NT2/D1 (cell line): ENCODE results near the gene PEX10.

Source experiments
- SUZ12 ChIP-seq: IDR thresholded peaks from 2 replicates; pipeline ENCODE4 v1.6.1; 2011; ENCODE audit not compliant: insufficient read length, insufficient read depth; ENCODE audit errors: extremely low read depth
- ZNF274 ChIP-seq: IDR thresholded peaks from 2 replicates; pipeline ENCODE4 v1.6.1; 2011; ENCODE audit warnings: mild to moderate bottlenecking, low read depth, low read length

DNA sequence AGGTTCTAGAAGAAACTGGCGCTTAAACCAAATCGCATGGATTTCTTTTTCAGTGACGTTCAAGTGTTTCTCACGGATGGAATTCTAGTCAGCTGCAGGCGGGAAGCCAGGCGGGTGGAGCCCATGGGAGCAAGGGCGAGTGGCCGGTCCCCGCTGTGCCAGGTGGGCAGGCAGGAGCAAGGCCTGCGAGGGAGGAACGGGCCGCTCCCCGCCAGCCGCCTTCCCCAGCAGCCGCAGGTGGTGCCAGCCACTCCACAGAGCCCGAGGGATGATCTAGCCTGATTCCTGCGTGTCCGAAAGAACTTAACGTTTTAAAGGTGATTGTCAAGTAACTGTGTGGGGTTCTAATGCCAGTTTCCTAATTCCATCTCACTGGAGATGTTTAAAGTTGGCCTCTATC lies 9.1 kb downstream of the PEX10 start:
- TF ChIP-seq SUZ12 (no peak), ZNF274 (no peak)
